HG03097 (cell line): ENCODE data around the gene MPEG1.

ENCODE experiments used
- ATAC-seq: cut with Tn5 transposase; IDR thresholded peaks from one replicate; pipeline ENCODE4 v1.9.1; 2021; ENCODE audit not compliant: unreplicated experiment, low FRiP score

MPEG1 gene

GRCh38 chr11:59212744-59213631 lies at the start of gene MPEG1:
Gene MPEG1 (minus strand): TSS chr11:59212927. CDS start chr11:59212865, 62 bp downstream.
- ATAC-seq: no peak

GRCh38 chr11:59262177-59262818 lies 49.6 kb upstream of the MPEG1 start:
- ATAC-seq: no peak

GRCh38 chr11:59261150-59261549 lies 48.4 kb upstream of the MPEG1 start:
- no peak for ATAC-seq

GRCh38 chr11:59259867-59260475 lies 47.2 kb upstream of the MPEG1 start:
- ATAC-seq: no peak

GRCh38 chr11:59259047-59259446 lies 46.3 kb upstream of the MPEG1 start:
- no peak for ATAC-seq

- no peak for ATAC-seq
Observed at GRCh38 chr11:59255281-59255680, 42.6 kb upstream of the MPEG1 start.

- no peak for ATAC-seq
Observed at GRCh38 chr11:59254286-59254685, 41.6 kb upstream of the MPEG1 start.

- ATAC-seq: no peak
Observed at GRCh38 chr11:59253001-59253400, 40.3 kb upstream of the MPEG1 start.

- no peak for ATAC-seq
Observed at GRCh38 chr11:59249535-59249934, 36.8 kb upstream of the MPEG1 start.

GRCh38 chr11:59247531-59248227 lies 35.0 kb upstream of the MPEG1 start:
- no peak for ATAC-seq

- ATAC-seq: no peak
Observed at GRCh38 chr11:59243633-59244032, 30.9 kb upstream of the MPEG1 start.

- ATAC-seq: no peak
Observed at GRCh38 chr11:59240322-59240721, 27.6 kb upstream of the MPEG1 start.

GRCh38 chr11:59226396-59226795 lies 13.7 kb upstream of the MPEG1 start:
- no peak for ATAC-seq

- no peak for ATAC-seq
Observed at GRCh38 chr11:59225017-59225416, 12.3 kb upstream of the MPEG1 start.

GRCh38 chr11:59224351-59224928 lies 11.7 kb upstream of the MPEG1 start:
- no peak for ATAC-seq

GRCh38 chr11:59223611-59224010 lies 10.9 kb upstream of the MPEG1 start:
- ATAC-seq: no peak

GRCh38 chr11:59223177-59223576 lies 10.4 kb upstream of the MPEG1 start:
- ATAC-seq: no peak

GRCh38 chr11:59222464-59223060 lies 9.8 kb upstream of the MPEG1 start:
- ATAC-seq: no peak

- no peak for ATAC-seq
Observed at GRCh38 chr11:59221441-59221840, 8.7 kb upstream of the MPEG1 start.

- no peak for ATAC-seq
Observed at GRCh38 chr11:59219836-59220235, 7.1 kb upstream of the MPEG1 start.
